Esophagus muscularis mucosa (tissue), 4 donors: Measurements from ENCODE around the gene UBE2U. TPM values are rescaled to one million over a fixed set of nuclear protein-coding genes. Genes with fewer than 3 reads are reported as not detected.

Experiments used
- DNase-seq: peaks from one replicate; pipeline ENCODE4 v3.0.0-alpha.2; 2017; ENCODE audit errors: extremely low spot score
- H3K27ac ChIP-seq, 4 donors: fragments of 200-600 bp; sonication (generic); replicated peaks in 1 of 4; 1 replicate in 3 of 4; 2 replicates in 1 of 4; pipeline ENCODE4 v1.5.1; 2016 to 2019; ENCODE audit warnings: mild to moderate bottlenecking in 1 of 4
- H3K27me3 ChIP-seq, 4 donors: fragments of 200-600 bp; sonication (generic); one replicate each; pipeline versions ENCODE4 v1.5.1 to v1.6.0; 2016 to 2019
- H3K36me3 ChIP-seq, 4 donors: fragments of 200-600 bp; sonication (generic); one replicate each; pipeline ENCODE4 v1.5.1; 2016 to 2019
- H3K4me1 ChIP-seq, 4 donors: fragments of 200-600 bp; sonication (generic); one replicate each; pipeline ENCODE4 v1.5.1; 2016 to 2019
- H3K4me3 ChIP-seq, 4 donors: fragments of 200-600 bp; sonication (generic); 1 replicate in 2 of 4; 2 replicates in 2 of 4; pipeline ENCODE4 v1.5.1; 2016 to 2019; ENCODE audit warnings: mild to moderate bottlenecking in 4 of 4, moderate library complexity in 1 of 4
- H3K9me3 ChIP-seq, 4 donors: fragments of 200-600 bp; sonication (generic); 1 replicate in 3 of 4; 2 replicates in 1 of 4; pipeline ENCODE4 v1.5.1; 2016 to 2019
- CTCF ChIP-seq, 3 experiments: fragments of 200-600 bp in 2 of 3; fragments of 450-650 bp in 1 of 3; sonication (generic) in 2 of 3; IDR thresholded peaks; one replicate each; pipeline ENCODE4 v1.5.1; 2017 to 2019; ENCODE audit warnings: antibody characterized with exemption in 3 of 3, mild to moderate bottlenecking in 2 of 3, moderate library complexity in 1 of 3
- EP300 ChIP-seq: sonication (generic); formaldehyde crosslinking; IDR thresholded peaks from one replicate; pipeline ENCODE4 v1.6.1; 2017; ENCODE audit warnings: antibody characterized with exemption
- POLR2A ChIP-seq: fragments of 450-650 bp; IDR thresholded peaks from one replicate; pipeline ENCODE4 v1.6.1; 2017; ENCODE audit warnings: antibody characterized with exemption, moderate library complexity, mild to moderate bottlenecking, low read depth
- POLR2AphosphoS5 ChIP-seq, 2 donors: sonication (generic); formaldehyde crosslinking; IDR thresholded peaks; one replicate each; pipeline ENCODE4 v1.6.1; 2017; ENCODE audit warnings: antibody characterized with exemption in 2 of 2
- WGBS: methylation state at CpG from one replicate; pipeline ENCODE4 v1.1.5; 2018; 5-methylcytosine and 5-hydroxymethylcytosine counted together
- intact Hi-C: fragments of 100-400 bp; cut with DNase I; formaldehyde crosslinking; loops from one replicate; pipeline ENCODE4 v1.15.1; 2023
- total RNA-seq, 4 donors: library from RNA; depleted of rRNA; stranded (reverse); fragments of >200 nt; gene quantifications; one replicate each; pipeline versions ENCODE4 v1.1.0 to v1.2.1, GENCODE V29; 2016

Gene UBE2U
- total RNA-seq, 4 donors from 2014 or later = not detected

- TF ChIP-seq CTCF (IDR thresholded peaks at IDR 0.05) (no peak), POLR2AphosphoS5 (IDR thresholded peaks at IDR 0.05) (no peak), POLR2A (no peak), EP300 (no peak)
- Histone ChIP-seq H3K36me3 (no peaks in the 10 kb centered on the region), H3K27me3 (no peaks in the 10 kb centered on the region), H3K4me1 (no peaks in the 10 kb centered on the region), H3K27ac (no peak overlapping the region), H3K4me3 (no peak overlapping the region), H3K9me3 (no peaks in the 10 kb centered on the region)
- intact Hi-C loops = no loop called here
- 79% methylated on average over 5 of the region's 5 CpGs for WGBS
- DNase-seq = no peak
These were observed 106.0 kb downstream of the UBE2U start for GRCh38 chr1:64309431-64309831.

GRCh38 chr1:64310760-64311159 lies 107.3 kb downstream of the UBE2U start:
- intact Hi-C loops = no loop called here
- no peaks in the 10 kb centered on the region for H3K9me3 ChIP-seq
- H3K4me1 ChIP-seq = no peaks in the 10 kb centered on the region
- H3K4me3 ChIP-seq = no peak overlapping the region
- H3K36me3 ChIP-seq = no peaks in the 10 kb centered on the region
- no peak overlapping the region for H3K27ac ChIP-seq
- DNase-seq = no peak
- WGBS = 94% methylated on average over 1 of the region's 1 CpG
- no peaks in the 10 kb centered on the region for H3K27me3 ChIP-seq
- no peak for TF ChIP-seq POLR2A
- TF ChIP-seq CTCF (IDR thresholded peaks at IDR 0.05) = no peak
- no peak for TF ChIP-seq POLR2AphosphoS5 (IDR thresholded peaks at IDR 0.05)

- TF ChIP-seq EP300 (no peak), CTCF (IDR thresholded peaks at IDR 0.05) (no peak), POLR2A (no peak), POLR2AphosphoS5 (IDR thresholded peaks at IDR 0.05) (no peak)
- H3K36me3 ChIP-seq = no peaks in the 10 kb centered on the region
- no peaks in the 10 kb centered on the region for H3K4me1 ChIP-seq
- no peak for DNase-seq
- H3K9me3 ChIP-seq = no peaks in the 10 kb centered on the region
- no peak overlapping the region for H3K27ac ChIP-seq
- intact Hi-C loops = no loop called here
- WGBS = 91% methylated on average over 4 of the region's 4 CpGs
- H3K27me3 ChIP-seq = no peaks in the 10 kb centered on the region
- H3K4me3 ChIP-seq = no peak overlapping the region
These were observed 109.0 kb downstream of the UBE2U start for GRCh38 chr1:64312431-64312830.

- Histone ChIP-seq H3K36me3 (no peaks in the 10 kb centered on the region), H3K27ac (no peak overlapping the region), H3K4me3 (no peak overlapping the region), H3K4me1 (no peaks in the 10 kb centered on the region), H3K9me3 (no peaks in the 10 kb centered on the region), H3K27me3 (no peaks in the 10 kb centered on the region)
- peak; percentile 62 for DNase-seq
- TF ChIP-seq CTCF (IDR thresholded peaks at IDR 0.05) (no peak), POLR2A (no peak), EP300 (no peak), POLR2AphosphoS5 (IDR thresholded peaks at IDR 0.05) (no peak)
- 86% methylated on average over 5 of the region's 5 CpGs for WGBS
- intact Hi-C loops = no loop called here
These were observed 112.0 kb downstream of the UBE2U start for GRCh38 chr1:64315402-64315801.
